Right renal pelvis (tissue), 4 donors: Measurements from ENCODE around the gene CD47. TPM values are rescaled to one million over a fixed set of nuclear protein-coding genes. Genes with fewer than 3 reads are reported as not detected.

Experiments
- DNase-seq, 4 donors: peaks; one replicate each; pipeline ENCODE4 v3.0.0-alpha.2; 2013; ENCODE audit warnings: low read depth in 4 of 4, low spot score in 3 of 4, missing footprints in 1 of 4
- polyA plus RNA-seq, 4 donors: library from polyadenylated mRNA; unstranded; fragments of 120-200 nt; gene quantifications; one replicate each; pipeline ENCODE4 v1.2.1, GENCODE V29; 2013; ENCODE audit not compliant: insufficient read length in 4 of 4

Gene CD47
- polyA plus RNA-seq, 4 donors, result 51.3 to 92.9 (median 64.9) TPM

GRCh38 chr3:108022256-108023150 lies 68.3 kb downstream of the CD47 start:
- DNase-seq, result no peak

GRCh38 chr3:108021533-108021932 lies 69.3 kb downstream of the CD47 start:
- no peak for DNase-seq

- no peak for DNase-seq
Observed at GRCh38 chr3:108021131-108021530, 69.7 kb downstream of the CD47 start.

GRCh38 chr3:108018552-108018951 lies 72.3 kb downstream of the CD47 start:
- no peak for DNase-seq

- DNase-seq, result no peak
Observed at GRCh38 chr3:108017587-108017986, 73.2 kb downstream of the CD47 start.

- DNase-seq, result no peak
Observed at GRCh38 chr3:108014943-108015342, 75.9 kb downstream of the CD47 start.

GRCh38 chr3:108013141-108014055 lies 77.4 kb downstream of the CD47 start:
- DNase-seq, result no peak

GRCh38 chr3:108012304-108012703 lies 78.5 kb downstream of the CD47 start:
- no peak for DNase-seq

- DNase-seq, result no peak
Observed at GRCh38 chr3:108011616-108012015, 79.2 kb downstream of the CD47 start.

GRCh38 chr3:108008931-108009639 lies 81.7 kb downstream of the CD47 start:
- DNase-seq, result no peak

- DNase-seq, result no peak
Observed at GRCh38 chr3:108008106-108008505, 82.7 kb downstream of the CD47 start.

GRCh38 chr3:108006881-108007331 lies 83.9 kb downstream of the CD47 start:
- no peak for DNase-seq

- no peak for DNase-seq
Observed at GRCh38 chr3:108006077-108006771, 84.6 kb downstream of the CD47 start.

- no peak for DNase-seq
Observed at GRCh38 chr3:108004647-108005046, 86.2 kb downstream of the CD47 start.

GRCh38 chr3:108001457-108001856 lies 89.4 kb downstream of the CD47 start:
- no peak for DNase-seq

GRCh38 chr3:107999215-107999775 lies 91.5 kb downstream of the CD47 start:
- DNase-seq, result no peak

GRCh38 chr3:107997671-107998070 lies 93.2 kb downstream of the CD47 start:
- DNase-seq, result no peak

- DNase-seq, result no peak
Observed at GRCh38 chr3:107995823-107996222, 95.0 kb downstream of the CD47 start.

- DNase-seq, result no peak
Observed at GRCh38 chr3:107994956-107995715, 95.7 kb downstream of the CD47 start.
